ENCODE data around the gene KAT6B. TPM values are rescaled to one million over a fixed set of nuclear protein-coding genes. Genes with fewer than 3 reads are reported as not detected.

The KAT6B gene
- total and polyA plus RNA-seq, 4 donors, result 5.0 to 161 (median 21.0) TPM

DNA sequence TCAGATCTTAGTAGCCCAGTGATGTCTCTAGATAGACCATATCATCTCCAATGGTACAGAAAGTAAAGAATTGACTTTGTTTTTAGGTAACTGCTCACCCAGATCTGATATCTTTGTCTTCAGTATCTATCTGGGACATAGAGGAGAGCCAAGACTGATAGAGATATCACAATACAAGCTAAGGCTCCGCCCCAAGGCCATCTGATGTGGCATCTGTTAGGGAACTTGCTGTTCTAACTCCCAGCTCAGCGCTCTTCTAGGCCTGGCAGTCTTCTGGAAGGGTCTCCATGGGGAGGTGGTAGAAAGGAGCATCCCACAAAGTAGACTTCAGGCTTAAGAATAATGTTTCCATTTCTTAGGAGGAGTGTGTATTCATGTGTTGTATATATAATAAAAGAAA, 196.7 kb downstream of the KAT6B start:
- Histone ChIP-seq H3K9me3 (ENCODE audit: control insufficient read depth in 4 of 4, insufficient read depth in 3 of 4, low read length in 3 of 4) (no peaks in the 10 kb centered on the region), H3K27ac (ENCODE audit: low read depth in 1 of 2, low read length in 1 of 2) (no peak overlapping the region), H3K36me3 (ENCODE audit: control insufficient read depth in 4 of 4, insufficient read depth in 4 of 4, low read length in 4 of 4) (peaks cover 7 to 41% (median 27%) of the 10 kb centered on the region in 4 donors), H3K4me3 (no peak overlapping the region), H3K9ac (ENCODE audit: insufficient read depth in 1 of 2, low read length in 2 of 2) (no peak overlapping the region), H3K27me3 (ENCODE audit: control insufficient read depth in 3 of 3, insufficient read depth in 3 of 3, low read length in 2 of 3) (no peaks in the 10 kb centered on the region), H3K4me1 (ENCODE audit: control insufficient read depth in 5 of 5, insufficient read depth in 5 of 5, low read length in 5 of 5) (peaks cover 0 to 38% (median 9%) of the 10 kb centered on the region in 5 donors)
- WGBS, 2 donors, result 93 to 94% methylated on average over 2 of the region's 2 CpGs
- TF ChIP-seq, protein P1, sequence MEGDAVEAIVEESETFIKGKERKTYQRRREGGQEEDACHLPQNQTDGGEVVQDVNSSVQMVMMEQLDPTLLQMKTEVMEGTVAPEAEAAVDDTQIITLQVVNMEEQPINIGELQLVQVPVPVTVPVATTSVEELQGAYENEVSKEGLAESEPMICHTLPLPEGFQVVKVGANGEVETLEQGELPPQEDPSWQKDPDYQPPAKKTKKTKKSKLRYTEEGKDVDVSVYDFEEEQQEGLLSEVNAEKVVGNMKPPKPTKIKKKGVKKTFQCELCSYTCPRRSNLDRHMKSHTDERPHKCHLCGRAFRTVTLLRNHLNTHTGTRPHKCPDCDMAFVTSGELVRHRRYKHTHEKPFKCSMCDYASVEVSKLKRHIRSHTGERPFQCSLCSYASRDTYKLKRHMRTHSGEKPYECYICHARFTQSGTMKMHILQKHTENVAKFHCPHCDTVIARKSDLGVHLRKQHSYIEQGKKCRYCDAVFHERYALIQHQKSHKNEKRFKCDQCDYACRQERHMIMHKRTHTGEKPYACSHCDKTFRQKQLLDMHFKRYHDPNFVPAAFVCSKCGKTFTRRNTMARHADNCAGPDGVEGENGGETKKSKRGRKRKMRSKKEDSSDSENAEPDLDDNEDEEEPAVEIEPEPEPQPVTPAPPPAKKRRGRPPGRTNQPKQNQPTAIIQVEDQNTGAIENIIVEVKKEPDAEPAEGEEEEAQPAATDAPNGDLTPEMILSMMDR (IDR thresholded peaks at IDR 0.05; ENCODE audit: control extremely low read depth, extremely low read depth), result no peak
- DNase-seq (no peak), ATAC-seq (ENCODE audit: insufficient read depth, low FRiP score) (no peak)

DNA sequence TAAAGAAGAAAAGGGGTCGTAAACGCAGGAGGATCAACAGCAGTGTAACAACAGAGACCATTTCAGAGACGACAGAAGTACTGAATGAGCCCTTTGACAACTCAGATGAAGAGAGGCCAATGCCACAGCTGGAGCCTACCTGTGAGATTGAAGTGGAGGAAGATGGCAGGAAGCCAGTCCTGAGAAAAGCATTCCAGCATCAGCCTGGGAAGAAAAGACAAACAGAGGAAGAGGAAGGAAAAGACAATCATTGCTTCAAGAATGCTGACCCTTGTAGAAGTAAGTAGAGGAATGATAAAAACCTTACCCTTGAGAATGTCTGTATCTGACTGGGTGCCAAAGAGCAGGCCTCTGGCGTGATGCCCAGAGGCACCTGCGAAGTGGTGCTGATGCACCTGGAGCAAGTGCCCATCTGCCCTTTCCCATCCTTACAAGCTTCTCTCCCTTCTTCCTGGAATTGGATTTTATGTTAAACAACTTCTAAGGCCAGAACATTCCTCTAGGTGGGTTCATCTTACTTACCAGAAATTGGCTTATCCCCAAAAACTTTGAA, 198.6 kb downstream of the KAT6B start:
- Histone ChIP-seq H3K9me3 (ENCODE audit: control insufficient read depth in 4 of 4, insufficient read depth in 3 of 4, low read length in 3 of 4) (no peaks in the 10 kb centered on the region), H3K27me3 (ENCODE audit: control insufficient read depth in 3 of 3, insufficient read depth in 3 of 3, low read length in 2 of 3) (no peaks in the 10 kb centered on the region), H3K4me1 (ENCODE audit: control insufficient read depth in 5 of 5, insufficient read depth in 5 of 5, low read length in 5 of 5) (peaks cover 0 to 38% (median 2%) of the 10 kb centered on the region in 5 donors), H3K36me3 (ENCODE audit: control insufficient read depth in 4 of 4, insufficient read depth in 4 of 4, low read length in 4 of 4) (peaks cover 18 to 52% (median 33%) of the 10 kb centered on the region in 4 donors), H3K4me3 (no peak overlapping the region), H3K27ac (ENCODE audit: low read depth in 1 of 2, low read length in 1 of 2) (no peak overlapping the region), H3K9ac (ENCODE audit: insufficient read depth in 1 of 2, low read length in 2 of 2) (no peak overlapping the region)
- WGBS, 2 donors, result 69 to 80% methylated on average over 5 of the region's 5 CpGs
- DNase-seq, result no peak
- TF ChIP-seq, protein P1 (IDR thresholded peaks at IDR 0.05; ENCODE audit: control extremely low read depth, extremely low read depth), result no peak
- no peak for ATAC-seq (ENCODE audit: insufficient read depth, low FRiP score)

DNA sequence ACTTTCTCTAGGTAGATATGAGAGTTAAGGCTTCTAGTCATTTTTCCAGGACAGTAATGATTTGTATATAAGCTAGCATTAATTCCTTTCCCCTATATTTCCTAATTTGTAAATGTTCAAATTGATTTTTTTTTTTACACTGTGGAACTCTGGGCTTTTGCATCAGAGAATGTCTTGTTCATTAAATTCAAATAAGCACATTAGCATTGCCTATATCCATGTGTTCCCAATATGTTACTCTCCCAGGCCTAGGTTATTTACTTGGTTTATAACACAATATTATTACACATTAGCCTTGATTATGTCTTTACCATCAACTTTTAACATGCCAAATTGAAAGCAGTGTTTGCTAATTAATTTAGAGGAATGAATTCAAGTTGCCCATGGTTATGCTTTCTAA, 201.6 kb downstream of the KAT6B start:
- Histone ChIP-seq H3K27me3 (ENCODE audit: control insufficient read depth in 3 of 3, insufficient read depth in 3 of 3, low read length in 2 of 3) (no peaks in the 10 kb centered on the region), H3K27ac (ENCODE audit: low read depth in 1 of 2, low read length in 1 of 2) (no peak overlapping the region), H3K9ac (ENCODE audit: insufficient read depth in 1 of 2, low read length in 2 of 2) (no peak overlapping the region), H3K4me3 (no peak overlapping the region), H3K4me1 (ENCODE audit: control insufficient read depth in 5 of 5, insufficient read depth in 5 of 5, low read length in 5 of 5) (peaks cover 0 to 32% (median 0%) of the 10 kb centered on the region in 5 donors), H3K9me3 (ENCODE audit: control insufficient read depth in 4 of 4, insufficient read depth in 3 of 4, low read length in 3 of 4) (no peaks in the 10 kb centered on the region), H3K36me3 (ENCODE audit: control insufficient read depth in 4 of 4, insufficient read depth in 4 of 4, low read length in 4 of 4) (peaks cover 20 to 43% (median 30%) of the 10 kb centered on the region in 4 donors)
- DNase-seq (no peak), ATAC-seq (ENCODE audit: insufficient read depth, low FRiP score) (no peak)
- TF ChIP-seq, protein P1 (IDR thresholded peaks at IDR 0.05; ENCODE audit: control extremely low read depth, extremely low read depth), result no peak

DNA sequence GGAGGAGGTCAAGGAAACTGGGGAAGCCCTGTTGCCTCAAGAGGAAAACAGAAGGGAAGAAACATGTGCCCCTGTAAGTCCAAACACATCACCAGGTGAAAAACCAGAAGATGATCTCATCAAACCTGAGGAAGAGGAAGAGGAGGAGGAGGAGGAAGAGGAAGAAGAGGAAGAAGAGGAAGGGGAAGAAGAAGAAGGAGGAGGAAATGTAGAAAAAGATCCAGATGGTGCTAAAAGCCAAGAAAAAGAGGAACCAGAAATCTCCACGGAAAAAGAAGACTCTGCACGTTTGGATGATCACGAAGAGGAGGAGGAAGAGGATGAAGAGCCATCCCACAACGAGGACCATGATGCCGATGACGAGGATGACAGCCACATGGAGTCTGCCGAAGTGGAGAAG, 202.3 kb downstream of the KAT6B start:
- TF ChIP-seq, protein P1 (IDR thresholded peaks at IDR 0.05; ENCODE audit: control extremely low read depth, extremely low read depth), result no peak
- peaks cover 16 to 37% (median 29%) of the 10 kb centered on the region in 4 donors for H3K36me3 ChIP-seq (ENCODE audit: control insufficient read depth in 4 of 4, insufficient read depth in 4 of 4, low read length in 4 of 4)
- peaks cover 0 to 32% (median 5%) of the 10 kb centered on the region in 5 donors for H3K4me1 ChIP-seq (ENCODE audit: control insufficient read depth in 5 of 5, insufficient read depth in 5 of 5, low read length in 5 of 5)
- WGBS, 2 donors, result 61 to 81% methylated on average over 7 of the region's 7 CpGs
- H3K9me3 ChIP-seq (ENCODE audit: control insufficient read depth in 4 of 4, insufficient read depth in 3 of 4, low read length in 3 of 4), result no peaks in the 10 kb centered on the region
- H3K27ac ChIP-seq (ENCODE audit: low read depth in 1 of 2, low read length in 1 of 2), result no peak overlapping the region
- no peaks in the 10 kb centered on the region for H3K27me3 ChIP-seq (ENCODE audit: control insufficient read depth in 3 of 3, insufficient read depth in 3 of 3, low read length in 2 of 3)
- no peak overlapping the region for H3K9ac ChIP-seq (ENCODE audit: insufficient read depth in 1 of 2, low read length in 2 of 2)
- ATAC-seq (ENCODE audit: insufficient read depth, low FRiP score) (no peak), DNase-seq (no peak)
- H3K4me3 ChIP-seq, result no peak overlapping the region

All from lung (tissue), 12 donors.